ENCODE results near the gene DMRTC2. TPM values are rescaled to one million over a fixed set of nuclear protein-coding genes. Genes with fewer than 3 reads are reported as not detected.

DMRTC2 gene
- total RNA-seq, 1 donor from 2014 or later: 2.9 TPM

GRCh38 chr19:41888926-41889325, 44.1 kb downstream of the DMRTC2 start:
- no peak for DNase-seq (ENCODE audit: low spot score)

- no peak for DNase-seq (ENCODE audit: low spot score)
Observed at GRCh38 chr19:41889896-41890295, 45.1 kb downstream of the DMRTC2 start.

GRCh38 chr19:41890936-41891335, 46.1 kb downstream of the DMRTC2 start:
- DNase-seq (ENCODE audit: low spot score): no peak

GRCh38 chr19:41892173-41892902, 47.5 kb downstream of the DMRTC2 start:
- DNase-seq (ENCODE audit: low spot score): no peak

- DNase-seq (ENCODE audit: low spot score): no peak
Observed at GRCh38 chr19:41893899-41894298, 49.1 kb downstream of the DMRTC2 start.

GRCh38 chr19:41894350-41894749, 49.5 kb downstream of the DMRTC2 start:
- no peak for DNase-seq (ENCODE audit: low spot score)

GRCh38 chr19:41895745-41896580, 51.1 kb downstream of the DMRTC2 start:
- DNase-seq (ENCODE audit: low spot score): no peak

GRCh38 chr19:41896581-41896942, 51.7 kb downstream of the DMRTC2 start:
- DNase-seq (ENCODE audit: low spot score): no peak

- no peak for DNase-seq (ENCODE audit: low spot score)
Observed at GRCh38 chr19:41897181-41897580, 52.3 kb downstream of the DMRTC2 start.

- no peak for DNase-seq (ENCODE audit: low spot score)
Observed at GRCh38 chr19:41897820-41898219, 53.0 kb downstream of the DMRTC2 start.

GRCh38 chr19:41898235-41898634, 53.4 kb downstream of the DMRTC2 start:
- DNase-seq (ENCODE audit: low spot score): no peak

Other genes starting within 250 kb of the DMRTC2 start
- not detected for gene CEACAM4, start 218.0 kb upstream of the DMRTC2 start, total RNA-seq (ENCODE audit: insufficient read depth, low replicate concordance)
- gene CEACAM7, start 156.8 kb upstream of the DMRTC2 start, total RNA-seq (ENCODE audit: insufficient read depth, low replicate concordance): 3.6 TPM
- 1.2 TPM for gene CEACAM5, start 136.4 kb upstream of the DMRTC2 start, total RNA-seq (ENCODE audit: insufficient read depth, low replicate concordance)
- 2.2 TPM for gene CEACAM6, start 89.5 kb upstream of the DMRTC2 start, total RNA-seq (ENCODE audit: insufficient read depth, low replicate concordance)
- 3.4 TPM for gene CEACAM3, start 48.5 kb upstream of the DMRTC2 start, total RNA-seq (ENCODE audit: insufficient read depth, low replicate concordance)
- not detected for gene LYPD4, start 359 bp upstream of the DMRTC2 start, total RNA-seq (ENCODE audit: insufficient read depth, low replicate concordance)
- 1,124 TPM for gene RPS19, start 15.2 kb downstream of the DMRTC2 start, total RNA-seq (ENCODE audit: insufficient read depth, low replicate concordance)
- gene CD79A, start 32.2 kb downstream of the DMRTC2 start, total RNA-seq (ENCODE audit: insufficient read depth, low replicate concordance): not detected
- 30.3 TPM for gene ARHGEF1, start 38.1 kb downstream of the DMRTC2 start, total RNA-seq (ENCODE audit: insufficient read depth, low replicate concordance)
- gene ERFL, start 83.4 kb downstream of the DMRTC2 start, total RNA-seq (ENCODE audit: insufficient read depth, low replicate concordance): not detected
- gene RABAC1, start 114.3 kb downstream of the DMRTC2 start, total RNA-seq (ENCODE audit: insufficient read depth, low replicate concordance): 146 TPM
- 3.4 TPM for gene ATP1A3, start 149.2 kb downstream of the DMRTC2 start, total RNA-seq (ENCODE audit: insufficient read depth, low replicate concordance)
- not detected for gene GRIK5, start 225.2 kb downstream of the DMRTC2 start, total RNA-seq (ENCODE audit: insufficient read depth, low replicate concordance)
- 7.7 TPM for gene ZNF574, start 231.1 kb downstream of the DMRTC2 start, total RNA-seq (ENCODE audit: insufficient read depth, low replicate concordance)